Stimulated activated CD8-positive, alpha-beta memory T cell treated with anti-CD3 and anti-CD28 coated beads, Interleukin-4, amount 100 ng/mL, for 4 hours (primary cell): ENCODE results near the gene SFXN5.
"Not testable (repeated sequence)": the region's sequence is repeated elsewhere in the genome, so short reads cannot be mapped to it uniquely, and the experiment has no call there.

Experiments used
- DNase-seq, 2 donors: peaks; one replicate each; pipeline ENCODE4 v3.0.0-alpha.2; 2020; ENCODE audit warnings: low read depth in 2 of 2, low spot score in 1 of 2

The SFXN5 gene

GRCh38 chr2:73101626-73102256 lies 30.2 kb upstream of the SFXN5 start:
- no peak for DNase-seq

- DNase-seq, result no peak
Measured at GRCh38 chr2:73100956-73101355, 29.4 kb upstream of the SFXN5 start.

- no peak for DNase-seq
Measured at GRCh38 chr2:73099486-73099885, 28.0 kb upstream of the SFXN5 start.

GRCh38 chr2:73095910-73096309 lies 24.4 kb upstream of the SFXN5 start:
- DNase-seq, result no peak

- not testable (repeated sequence) for DNase-seq
Measured at GRCh38 chr2:73093601-73094218, 22.2 kb upstream of the SFXN5 start.

- no peak for DNase-seq
Measured at GRCh38 chr2:73092146-73092783, 20.8 kb upstream of the SFXN5 start.

GRCh38 chr2:73091696-73092095 lies 20.2 kb upstream of the SFXN5 start:
- DNase-seq, result no peak

GRCh38 chr2:73091164-73091563 lies 19.7 kb upstream of the SFXN5 start:
- DNase-seq, result no peak

GRCh38 chr2:73089270-73090030 lies 17.9 kb upstream of the SFXN5 start:
- no peak for DNase-seq

GRCh38 chr2:73088703-73089102 lies 17.2 kb upstream of the SFXN5 start:
- DNase-seq, result no peak

- DNase-seq, result no peak
Measured at GRCh38 chr2:73088211-73088610, 16.7 kb upstream of the SFXN5 start.

- no peak for DNase-seq
Measured at GRCh38 chr2:73087311-73087710, 15.8 kb upstream of the SFXN5 start.

- DNase-seq, result peak; percentile 55 to 72
Measured at GRCh38 chr2:73085691-73086090, 14.2 kb upstream of the SFXN5 start.

GRCh38 chr2:73084971-73085370 lies 13.5 kb upstream of the SFXN5 start:
- no peak for DNase-seq

- no peak for DNase-seq
Measured at GRCh38 chr2:73083886-73084800, 12.6 kb upstream of the SFXN5 start.

- no peak for DNase-seq
Measured at GRCh38 chr2:73082523-73083410, 11.3 kb upstream of the SFXN5 start.

- DNase-seq, result no peak
Measured at GRCh38 chr2:73081181-73081671, 9.7 kb upstream of the SFXN5 start.

- no peak for DNase-seq
Measured at GRCh38 chr2:73080321-73081131, 9.0 kb upstream of the SFXN5 start.

GRCh38 chr2:73079636-73080035 lies 8.1 kb upstream of the SFXN5 start:
- DNase-seq, result no peak
